ENCODE results near the gene ALMS1.
"Not testable (repeated sequence)": the region's sequence is repeated elsewhere in the genome, so short reads cannot be mapped to it uniquely, and the experiment has no call there.

Gene ALMS1

DNA sequence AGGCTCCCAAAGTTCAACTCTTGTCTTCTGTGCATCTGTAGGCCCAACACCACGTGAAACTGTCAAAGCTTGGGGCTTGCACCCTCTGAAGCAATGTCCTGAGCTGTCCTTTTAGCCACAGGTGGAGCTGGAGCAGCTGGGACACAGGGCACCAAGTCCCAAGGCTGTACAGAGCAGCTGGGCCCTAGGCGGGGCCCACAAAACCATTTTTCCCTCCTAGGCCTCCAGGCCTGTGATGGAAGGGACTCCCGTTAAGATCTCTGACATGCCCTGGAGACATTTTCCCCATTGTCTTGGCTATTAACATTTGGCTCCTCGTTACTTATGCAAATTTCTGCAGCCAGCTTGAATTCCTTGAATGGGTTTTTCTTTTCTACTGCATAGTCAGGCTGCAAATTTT is 145.1 kb downstream of the ALMS1 start:
- DNase-seq: not testable (repeated sequence)

DNA sequence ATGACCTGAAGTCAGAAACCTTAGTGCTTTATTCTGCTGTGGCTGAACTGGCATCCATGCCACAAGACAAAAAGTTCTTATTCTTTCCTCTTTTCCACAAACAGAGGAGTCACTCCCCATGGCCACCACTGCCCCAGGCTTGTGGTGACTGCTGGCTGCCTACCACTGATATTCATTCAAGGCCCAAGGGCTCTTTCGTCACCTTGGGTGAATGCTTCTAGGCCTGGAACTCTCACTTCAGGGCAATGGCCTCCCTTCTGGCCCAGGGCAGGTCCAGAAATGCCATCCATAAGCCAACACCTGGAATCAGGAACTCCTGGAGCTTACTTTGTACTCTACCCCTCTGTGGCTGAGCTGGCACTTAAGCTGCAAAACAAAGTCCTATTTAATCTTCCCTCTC is 146.7 kb downstream of the ALMS1 start:
- DNase-seq: no peak

DNA sequence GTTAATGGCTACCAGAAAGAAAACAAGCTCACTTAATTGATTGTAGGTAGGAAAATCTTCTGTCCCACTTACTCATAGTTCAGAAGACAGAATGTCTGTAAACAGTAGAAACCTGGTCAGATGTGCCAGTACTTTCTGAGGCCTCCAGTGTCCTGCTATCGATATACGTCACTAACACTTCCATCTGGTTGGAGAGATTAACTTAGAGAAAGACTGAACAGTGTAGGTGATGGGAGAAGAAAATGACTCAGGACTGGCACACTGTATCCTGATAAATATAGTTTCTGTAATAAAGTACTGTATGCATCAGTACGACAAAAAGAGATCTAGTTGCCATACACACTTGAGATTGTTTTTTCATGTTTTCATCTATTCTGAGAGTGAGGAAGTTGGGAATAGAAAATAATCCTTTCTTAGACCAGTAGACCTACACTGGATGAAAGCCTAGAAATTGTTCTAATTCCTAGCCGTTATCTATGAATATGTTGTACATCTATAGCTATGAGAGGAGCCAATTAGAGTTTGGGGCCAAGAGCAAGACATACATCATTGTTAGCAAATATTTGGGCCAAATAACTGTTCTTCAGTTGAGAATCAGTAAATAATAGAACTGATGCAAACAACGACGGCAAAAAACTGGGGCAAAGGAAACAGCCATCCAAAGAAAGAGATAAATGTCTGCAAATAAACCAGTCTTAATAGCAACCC is 150.7 kb downstream of the ALMS1 start:
- DNase-seq: no peak

DNA sequence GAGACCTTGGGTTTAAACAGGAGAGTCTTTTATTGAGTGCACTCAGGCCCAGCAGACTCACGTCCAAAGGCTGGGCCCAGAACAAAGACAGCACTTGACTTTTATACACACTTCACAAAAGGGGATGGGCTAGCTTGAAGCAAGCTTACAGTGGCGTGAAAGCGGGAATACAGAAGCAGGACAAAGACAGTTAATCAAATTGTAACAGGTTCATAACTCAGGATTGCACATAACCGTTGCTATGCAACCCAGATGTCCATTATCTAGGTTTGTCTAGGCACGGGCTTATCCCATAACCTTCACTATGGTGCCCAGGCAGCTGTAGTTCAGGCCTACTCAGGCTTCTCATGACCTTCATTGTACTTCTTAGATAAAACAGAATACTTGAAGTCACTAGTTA is 175.2 kb downstream of the ALMS1 start:
- DNase-seq: not testable (repeated sequence)

DNA sequence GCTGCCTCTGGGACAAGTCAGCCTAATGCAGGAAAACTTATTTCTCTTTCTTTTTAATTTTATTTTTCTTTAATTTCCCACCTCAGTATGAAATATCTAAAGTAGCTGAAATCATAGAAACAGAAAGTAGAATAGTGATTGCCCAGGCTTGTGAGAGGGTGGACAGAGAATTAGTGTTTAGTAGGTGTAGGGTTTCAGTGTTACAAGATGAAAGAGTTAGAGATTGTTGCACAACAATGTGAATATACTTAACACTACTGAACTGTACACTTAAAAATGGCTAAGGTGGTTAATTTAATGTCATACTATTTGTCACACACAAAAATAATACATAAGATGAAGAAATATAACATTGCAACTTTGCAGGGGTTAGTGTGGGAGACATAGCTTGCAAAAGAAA is 175.8 kb downstream of the ALMS1 start:
- no peak for DNase-seq

DNA sequence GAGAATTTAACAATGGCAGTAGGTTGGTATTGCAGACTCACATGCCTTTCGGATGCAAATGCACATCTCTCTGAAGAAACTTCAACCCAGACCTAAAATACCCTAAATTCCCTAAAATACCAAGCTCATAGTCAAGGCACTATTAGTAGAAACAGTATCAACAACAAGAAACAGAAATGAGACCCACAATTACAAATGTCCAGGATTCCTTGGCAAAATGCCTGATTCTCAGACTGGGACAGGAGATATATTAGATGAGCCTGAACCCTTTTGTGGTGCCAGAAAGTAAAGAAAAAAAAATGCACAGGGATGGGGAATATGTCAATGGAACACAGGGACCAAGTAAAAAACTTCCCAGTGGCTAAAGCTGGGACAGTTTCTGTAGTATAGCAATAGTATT is 179.3 kb downstream of the ALMS1 start:
- DNase-seq: no peak

DNA sequence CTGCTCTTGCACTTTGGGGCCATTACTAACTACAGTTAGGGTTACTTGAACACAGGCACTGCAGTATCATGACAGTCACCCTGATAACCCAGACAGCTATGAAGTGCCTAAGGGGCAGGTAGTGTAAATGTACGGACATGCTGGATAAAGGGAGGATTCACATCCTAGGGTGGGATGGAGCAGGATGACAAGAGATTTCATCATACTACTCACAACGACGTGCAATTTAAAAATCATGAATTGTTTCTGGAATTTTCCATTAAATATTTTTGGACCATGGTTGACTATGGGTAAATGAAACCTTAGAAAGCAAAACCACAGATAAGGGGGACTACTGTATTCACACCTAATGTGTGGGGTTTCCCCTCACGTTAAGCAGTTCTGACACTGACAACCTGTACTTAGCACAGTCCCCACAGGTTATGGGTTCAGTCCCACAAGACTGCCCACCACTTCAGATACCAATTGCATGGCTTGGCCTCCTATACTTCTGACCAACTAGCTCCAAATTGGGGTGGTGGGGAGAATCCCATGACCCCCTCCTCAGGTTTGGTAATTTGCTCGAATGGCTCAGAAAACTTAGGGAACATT is 180.7 kb downstream of the ALMS1 start:
- no peak for DNase-seq

DNA sequence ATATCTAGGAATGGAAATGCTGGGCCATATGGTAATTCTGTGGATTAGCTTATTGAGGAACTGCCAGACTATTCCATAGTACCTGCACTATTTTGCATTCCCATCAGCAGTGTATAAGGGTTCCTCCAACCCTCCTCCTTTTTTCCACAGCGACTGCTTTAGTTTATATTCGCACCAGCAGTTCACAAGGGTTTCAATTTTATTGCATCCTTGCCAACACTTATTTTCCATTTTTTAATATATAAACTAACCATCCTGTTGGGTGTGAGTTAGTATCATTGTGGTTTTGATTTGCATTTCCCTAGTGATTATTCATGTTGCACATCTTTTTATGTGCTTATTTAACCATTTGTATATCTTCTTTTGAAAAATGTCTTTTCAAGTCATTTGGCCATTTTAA is 189.6 kb downstream of the ALMS1 start:
- no peak for DNase-seq

DNA sequence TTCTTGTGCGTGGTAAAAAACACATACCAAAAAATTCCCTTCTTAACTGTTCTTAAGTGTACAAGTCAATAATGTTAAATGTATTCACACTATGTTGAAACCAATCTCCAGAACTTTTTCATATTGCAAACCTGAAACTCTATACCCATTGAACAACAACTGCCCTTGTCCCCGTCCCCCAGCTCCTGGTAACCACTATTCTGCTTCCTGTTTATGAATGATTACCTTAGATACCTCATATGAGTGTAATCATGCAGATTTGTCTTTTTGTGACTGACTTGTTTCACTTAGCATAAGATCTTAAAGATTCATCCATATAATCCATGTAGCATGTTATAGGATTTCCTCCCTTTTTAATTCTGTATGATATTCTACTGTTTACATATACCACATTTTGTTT is 196.7 kb downstream of the ALMS1 start:
- DNase-seq: no peak

DNA sequence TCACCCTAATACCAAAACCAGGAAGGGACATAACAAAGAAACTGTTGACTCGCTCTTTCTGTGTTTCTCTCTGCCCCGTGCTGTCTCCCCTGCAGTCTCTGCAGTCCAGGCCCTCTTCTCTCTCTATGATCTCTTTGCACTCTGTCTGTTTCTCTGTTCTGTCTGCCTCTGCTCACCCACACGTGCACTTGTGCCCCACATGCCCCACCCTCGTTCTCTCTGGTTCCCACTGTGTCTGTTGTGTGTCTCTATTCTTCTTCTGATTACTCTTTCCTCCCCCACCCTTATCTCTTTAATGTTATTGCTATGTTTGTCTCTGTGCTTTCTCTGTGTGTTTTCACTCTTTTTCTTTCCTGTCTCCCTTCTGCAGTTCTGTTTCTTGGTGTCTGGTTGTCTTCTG is 202.5 kb downstream of the ALMS1 start:
- no peak for DNase-seq

DNA sequence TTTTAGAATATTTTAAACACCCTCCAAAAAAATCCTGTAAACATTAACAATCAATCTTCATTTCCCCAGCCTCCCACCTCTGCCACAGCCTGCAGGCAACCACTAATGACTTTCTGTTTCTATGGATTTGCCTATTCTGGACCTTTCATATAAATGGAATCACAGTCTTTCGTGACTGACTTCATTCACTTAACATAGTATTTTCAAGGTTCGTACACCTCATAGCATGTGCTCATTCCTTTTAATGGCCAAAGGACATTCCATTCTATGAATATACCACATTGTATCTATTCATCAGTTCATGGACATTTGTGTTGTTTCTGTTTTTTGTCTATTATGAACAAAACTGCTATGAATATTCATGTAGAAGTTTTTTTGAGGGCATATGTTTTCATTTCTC is 208.0 kb downstream of the ALMS1 start:
- DNase-seq: no peak

DNA sequence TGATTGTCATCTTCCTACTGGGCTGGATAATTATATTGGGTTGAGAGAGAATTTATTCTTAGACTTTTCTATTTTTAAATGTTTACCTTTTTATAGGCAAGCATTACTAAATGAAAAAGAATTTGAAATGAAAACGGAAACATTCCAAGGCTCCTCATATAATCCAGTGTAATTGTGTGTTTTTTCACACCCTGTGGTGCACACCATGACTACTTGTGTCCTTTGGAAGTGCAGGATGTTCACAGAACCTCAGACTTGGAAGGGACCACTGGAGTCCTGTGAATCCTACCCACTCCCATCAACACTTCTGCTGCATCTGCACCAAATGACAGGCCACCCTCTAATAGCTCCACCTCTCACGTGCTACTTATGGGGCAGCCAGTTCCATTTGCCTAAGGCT is 208.6 kb downstream of the ALMS1 start:
- no peak for DNase-seq

DNA sequence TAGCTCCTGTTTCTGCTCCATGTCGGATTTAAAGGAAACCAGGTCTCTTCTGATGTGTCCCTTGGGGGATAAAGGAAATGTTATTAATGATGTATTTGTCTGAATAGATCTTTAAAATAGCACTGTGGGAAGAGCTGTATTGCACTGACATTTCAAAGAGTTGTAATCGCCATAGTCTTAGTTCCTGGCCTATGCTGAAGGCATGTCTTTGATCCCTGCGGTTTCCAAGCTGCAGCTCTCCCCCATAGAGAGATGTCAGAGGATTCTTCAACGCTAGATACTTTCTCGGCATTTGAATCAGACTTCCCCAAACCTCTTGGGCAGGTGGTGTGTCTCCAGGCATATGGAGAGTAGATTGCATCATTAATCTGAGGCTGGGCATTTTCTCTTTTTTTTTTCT is 216.1 kb downstream of the ALMS1 start:
- DNase-seq: no peak

DNA sequence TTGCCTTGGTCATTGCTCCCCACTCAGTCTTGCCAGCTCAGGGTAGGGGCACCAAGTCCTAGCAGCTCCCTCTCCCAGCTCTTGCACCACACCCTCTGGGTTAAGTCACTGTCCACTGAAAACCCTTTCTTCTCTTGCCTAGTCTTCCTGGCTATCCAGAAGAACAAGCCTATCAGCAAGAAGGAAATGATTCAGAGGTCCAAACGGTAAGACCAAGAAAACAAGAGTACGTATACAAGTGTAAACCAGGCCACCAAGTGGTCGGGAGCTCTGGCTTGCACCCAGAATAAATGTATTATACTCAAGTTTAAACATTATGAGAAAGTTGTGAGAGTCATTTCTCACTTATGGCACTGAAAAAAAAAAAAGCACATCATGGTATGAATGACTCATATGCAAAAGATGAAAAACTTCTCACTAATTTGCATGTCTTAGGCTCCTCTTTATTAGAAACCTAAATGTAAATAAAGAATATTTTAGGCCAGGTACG is 217.5 kb downstream of the ALMS1 start:
- not testable (repeated sequence) for DNase-seq

DNA sequence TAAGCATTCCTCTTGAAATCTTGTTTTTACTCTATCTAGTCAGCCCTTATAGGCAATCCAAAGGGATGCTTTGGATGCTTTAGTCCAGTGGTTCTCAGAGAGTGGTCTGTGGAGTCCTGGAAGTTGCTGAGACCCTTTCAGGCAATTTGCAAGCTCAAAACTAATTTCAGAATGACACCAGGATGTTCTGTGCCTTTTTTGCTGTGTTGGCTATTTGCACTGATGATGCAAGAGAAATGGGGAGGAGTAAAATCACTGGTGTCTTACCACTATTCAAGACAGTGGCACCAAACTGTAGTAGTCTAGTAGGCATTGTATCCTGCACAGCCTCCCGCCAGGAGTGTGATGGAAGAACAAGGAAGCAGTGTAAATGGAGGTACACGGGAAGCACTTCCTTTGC is 219.0 kb downstream of the ALMS1 start:
- not testable (repeated sequence) for DNase-seq

DNA sequence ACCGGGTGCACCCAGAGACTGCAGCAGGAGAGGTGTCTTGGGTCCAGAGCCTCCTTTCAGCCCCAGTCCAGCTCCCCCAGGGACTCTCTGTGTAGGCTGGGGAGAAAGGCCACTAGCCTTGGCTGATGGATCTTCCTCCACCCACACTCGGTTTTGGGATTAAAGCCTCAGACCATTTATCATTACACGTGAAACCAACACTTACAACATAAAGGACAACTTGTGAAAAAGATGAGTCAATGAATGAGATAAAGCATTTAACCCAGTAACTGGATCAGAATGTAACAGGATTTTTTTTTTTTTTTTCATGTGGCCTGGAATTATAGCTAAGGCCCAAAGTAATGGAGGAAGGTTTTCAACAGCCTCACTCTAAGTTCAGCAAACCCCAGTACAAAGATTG is 224.5 kb downstream of the ALMS1 start:
- DNase-seq: no peak

DNA sequence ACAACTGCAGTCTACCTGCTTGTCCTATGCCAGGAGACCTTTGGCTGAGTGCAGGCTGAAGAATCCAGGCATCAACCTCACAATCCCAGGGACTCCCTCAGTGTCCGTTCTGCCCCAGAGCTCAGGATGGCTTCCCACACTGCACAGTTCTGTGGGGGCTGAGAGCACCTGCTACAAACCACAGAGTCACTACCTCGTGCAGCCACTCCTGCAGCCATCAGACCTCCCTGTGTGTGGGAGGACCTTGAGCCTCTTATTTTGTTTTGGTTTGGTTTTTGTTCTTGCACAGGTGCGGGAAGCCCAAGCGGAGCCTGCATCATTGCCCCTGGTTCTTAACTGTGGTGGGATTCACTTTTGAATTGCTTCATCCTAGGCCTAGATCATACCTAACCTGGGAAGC is 225.6 kb downstream of the ALMS1 start:
- DNase-seq: no peak

DNA sequence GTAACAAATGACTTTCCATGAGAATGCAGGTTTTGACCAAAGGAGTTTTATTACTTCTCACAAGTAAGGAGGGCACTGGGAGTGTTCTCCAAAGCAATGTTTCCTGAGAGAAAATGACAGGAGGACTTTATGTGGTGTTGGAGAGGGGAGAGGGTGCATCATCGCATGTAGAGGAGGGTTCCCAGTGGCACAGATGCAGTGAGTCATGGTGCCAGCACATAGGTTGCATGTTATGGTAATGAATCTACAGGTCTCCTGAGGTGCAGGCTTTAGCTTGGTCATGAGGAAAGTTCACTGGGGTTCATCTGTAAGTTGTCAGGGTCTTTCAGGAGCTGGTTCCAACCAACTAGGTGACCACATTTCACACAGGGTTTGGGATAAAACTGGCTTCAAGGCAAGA is 226.2 kb downstream of the ALMS1 start:
- DNase-seq: no peak

DNA sequence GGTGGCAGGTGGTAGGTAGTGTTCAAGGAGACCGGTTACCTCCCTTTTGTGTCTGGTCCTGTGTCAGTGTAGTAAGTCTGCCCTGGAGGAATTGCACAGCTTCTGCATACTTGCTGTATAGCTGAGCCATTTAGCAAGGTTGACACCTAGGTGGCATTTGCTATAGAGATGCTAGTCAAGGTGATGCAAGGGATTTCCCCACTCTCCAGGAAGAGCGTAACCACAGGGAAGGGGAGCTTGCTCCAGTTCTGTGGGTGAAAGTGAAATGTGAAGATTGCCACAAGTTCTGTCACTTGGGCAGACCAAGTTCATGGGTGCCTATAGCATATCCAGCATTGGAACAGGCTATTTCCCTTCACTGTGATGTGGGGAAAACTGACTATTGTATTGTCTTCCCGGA is 228.5 kb downstream of the ALMS1 start:
- no peak for DNase-seq

DNA sequence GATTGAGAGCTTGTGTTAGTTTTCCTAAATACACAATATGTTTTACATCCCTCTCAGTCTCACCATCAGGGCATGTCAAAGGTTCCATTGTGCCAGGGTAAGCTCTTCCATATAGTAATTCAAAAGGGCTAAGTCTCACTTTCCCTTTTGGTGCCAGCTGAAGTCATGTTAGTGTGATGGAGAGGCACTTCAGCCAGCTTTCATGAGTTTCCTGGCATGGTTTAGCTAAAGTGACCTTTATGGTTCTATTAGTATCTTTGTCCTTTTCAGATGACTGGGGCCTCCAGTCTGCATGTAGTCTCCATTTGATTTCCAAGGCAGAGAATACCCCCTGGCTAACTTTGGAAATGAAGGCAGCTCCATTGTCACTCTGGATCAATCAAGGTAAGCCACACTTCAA is 229.4 kb downstream of the ALMS1 start:
- DNase-seq: no peak

DNA sequence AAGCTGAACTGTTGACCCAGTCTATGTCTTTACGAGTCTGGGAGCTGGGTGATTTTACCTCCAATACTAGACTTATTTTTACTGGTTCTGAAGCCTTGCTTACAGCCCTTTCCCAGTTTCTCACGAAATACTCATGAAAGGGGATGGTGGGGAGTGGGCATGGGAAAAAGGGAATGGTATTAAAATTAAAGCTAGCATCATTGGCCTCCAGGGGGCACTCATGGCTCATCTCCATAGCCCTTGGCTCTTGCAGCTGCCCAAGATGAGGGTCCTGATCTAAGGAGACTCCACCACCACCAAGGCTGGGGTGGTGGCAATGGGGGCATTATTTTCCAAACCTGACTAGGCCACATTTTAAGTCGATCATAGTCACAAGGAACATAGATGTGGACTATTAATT is 234.3 kb downstream of the ALMS1 start:
- DNase-seq: not testable (repeated sequence)

DNA sequence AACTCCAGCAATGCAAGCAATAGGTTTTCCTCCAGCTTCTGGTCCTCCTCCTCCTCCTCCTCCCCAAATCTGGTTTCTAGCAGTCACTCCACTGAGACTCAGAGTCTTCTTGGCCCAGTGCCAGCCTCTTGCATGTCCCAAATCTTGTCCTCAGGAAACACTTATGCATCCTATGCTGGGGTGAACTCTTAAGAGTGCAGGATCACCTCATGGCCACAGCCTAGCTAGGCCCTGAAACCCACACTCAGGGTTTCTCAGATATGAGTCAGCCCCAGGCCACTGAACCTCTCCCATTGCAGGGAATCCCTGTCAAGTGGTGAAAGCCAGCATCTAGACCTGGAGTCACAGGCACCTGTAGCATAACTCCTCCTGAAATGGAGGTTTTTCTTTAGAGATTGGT is 238.4 kb downstream of the ALMS1 start:
- DNase-seq: not testable (repeated sequence)

DNA sequence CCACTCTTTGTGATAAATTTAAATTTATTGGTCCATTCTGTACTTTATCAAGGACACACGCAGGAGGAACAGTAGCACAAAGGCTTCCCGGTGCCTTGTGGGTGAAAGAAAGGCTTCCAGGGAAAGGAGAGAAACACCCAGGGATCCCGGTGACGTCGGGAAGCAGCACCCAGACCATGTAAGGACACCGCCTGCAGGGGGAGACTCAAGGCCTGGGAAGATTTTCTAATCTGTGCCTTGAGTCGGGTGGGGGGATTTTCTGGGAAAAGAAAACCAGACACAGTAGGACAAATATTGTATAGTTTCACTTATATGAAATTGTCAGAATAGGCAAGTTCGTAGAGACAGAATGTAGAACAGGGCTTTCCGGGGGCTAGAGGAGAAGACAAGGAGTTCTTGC is 239.0 kb downstream of the ALMS1 start:
- DNase-seq: not testable (repeated sequence)

DNA sequence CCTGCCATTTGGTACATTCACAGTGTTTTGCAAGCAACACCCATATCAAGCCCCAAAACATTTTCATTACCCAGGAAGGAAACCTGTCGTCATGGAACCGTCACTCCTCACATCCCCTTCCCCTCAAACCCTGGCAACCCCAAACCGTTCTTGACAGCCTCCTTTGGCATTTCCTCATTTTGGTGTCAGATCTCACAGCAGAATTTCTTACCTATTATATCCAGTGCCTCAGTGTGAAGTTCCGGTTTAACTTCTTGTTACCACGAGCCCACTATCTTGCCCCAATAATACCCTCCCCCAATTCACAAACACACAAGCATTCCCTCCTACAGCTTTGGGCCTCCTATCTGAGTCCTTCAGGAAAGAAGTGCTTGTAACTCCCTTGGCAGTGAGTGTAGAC is 240.6 kb downstream of the ALMS1 start:
- DNase-seq: not testable (repeated sequence)

DNA sequence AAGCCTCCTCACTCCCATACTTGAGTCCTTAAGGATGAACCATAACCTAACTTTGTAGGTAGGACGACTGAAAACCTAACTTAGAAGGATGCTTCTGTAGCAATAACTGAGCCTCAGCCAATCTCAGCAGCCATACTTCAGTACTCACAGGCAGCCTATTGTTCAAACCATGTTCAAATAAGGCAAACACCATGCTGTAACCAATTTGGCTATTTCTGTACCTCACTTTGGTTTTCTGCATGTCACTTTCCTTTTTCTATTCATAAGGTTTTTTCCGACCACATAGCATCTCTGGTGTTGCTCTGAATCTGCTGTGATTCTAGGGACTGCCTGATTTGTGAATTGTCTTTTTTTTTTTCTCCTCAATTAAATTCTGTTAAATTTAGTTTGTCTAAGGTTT is 242.9 kb downstream of the ALMS1 start:
- DNase-seq: not testable (repeated sequence)
